GM23338 (cell line): ENCODE measurements around the gene EPS8L3. TPM values are rescaled to one million over a fixed set of nuclear protein-coding genes. Genes with fewer than 3 reads are reported as not detected.

Source experiments
- ATAC-seq: fragments of 200-7000 bp; cut with Tn5 transposase; 3 replicates; pipeline ENCODE4 v1.9.1; 2020
- DNase-seq: peaks from one replicate; pipeline ENCODE4 v3.0.0-alpha.2; 2015; ENCODE audit warnings: low spot score
- H2AFZ ChIP-seq: fragments of 200-600 bp; sonication (generic); 2 replicates; pipeline ENCODE4 v1.8.0; 2016; ENCODE audit warnings: antibody characterized with exemption, mild to moderate bottlenecking, moderate library complexity
- H3F3A ChIP-seq: fragments of 200-600 bp; sonication (generic); replicated peaks from 2 replicates; pipeline ENCODE4 v1.8.0; 2017; ENCODE audit warnings: antibody characterized with exemption, mixed run types, low read depth
- H3K27ac ChIP-seq: fragments of 200-600 bp; sonication (generic); 2 replicates; pipeline ENCODE4 v1.6.1; 2016; ENCODE audit warnings: low read depth
- H3K27me3 ChIP-seq: fragments of 200-600 bp; sonication (generic); 2 replicates; pipeline ENCODE4 v1.8.0; 2016; ENCODE audit warnings: mild to moderate bottlenecking, mixed run types, moderate library complexity; ENCODE audit not compliant: insufficient read depth
- H3K36me3 ChIP-seq: fragments of 200-600 bp; sonication (generic); 2 replicates; pipeline ENCODE4 v1.8.0; 2016; ENCODE audit warnings: mild to moderate bottlenecking; ENCODE audit not compliant: insufficient read depth
- H3K4me1 ChIP-seq: fragments of 200-600 bp; sonication (generic); 2 replicates; pipeline ENCODE4 v1.8.0; 2016; ENCODE audit warnings: mild to moderate bottlenecking, moderate library complexity; ENCODE audit not compliant: insufficient read depth
- H3K4me2 ChIP-seq: fragments of 200-600 bp; sonication (generic); 2 replicates; pipeline ENCODE4 v1.7.1; 2017; ENCODE audit warnings: mixed run types
- H3K4me3 ChIP-seq: fragments of 200-600 bp; sonication (generic); 2 replicates; pipeline ENCODE4 v1.6.1; 2016; ENCODE audit warnings: mixed run types
- H3K79me2 ChIP-seq: fragments of 200-600 bp; sonication (generic); replicated peaks from 2 replicates; pipeline ENCODE4 v1.8.0; 2017; ENCODE audit warnings: mild to moderate bottlenecking; ENCODE audit not compliant: insufficient read depth
- H3K9me2 ChIP-seq: fragments of 200-600 bp; sonication (generic); 2 replicates; pipeline ENCODE4 v1.8.0; 2017; ENCODE audit not compliant: insufficient read depth
- H4K20me1 ChIP-seq: fragments of 200-600 bp; sonication (generic); replicated peaks from 2 replicates; pipeline ENCODE4 v1.8.0; 2017; ENCODE audit warnings: mild to moderate bottlenecking; ENCODE audit not compliant: insufficient read depth
- H3K27ac Mint-ChIP-seq: 2 replicates; pipeline ENCODE4 v1.8.0; 2020; ENCODE audit warnings: inconsistent platforms, mild to moderate bottlenecking, moderate library complexity, mixed read lengths
- H3K27me3 Mint-ChIP-seq: 3 replicates; pipeline ENCODE4 v1.8.0; 2022; ENCODE audit warnings: low read depth, mild to moderate bottlenecking, moderate library complexity, mixed read lengths, inconsistent platforms; ENCODE audit not compliant: insufficient read depth, poor library complexity
- H3K36me3 Mint-ChIP-seq: 3 replicates; pipeline ENCODE4 v1.8.0; 2021; ENCODE audit warnings: low read depth, mild to moderate bottlenecking, inconsistent platforms, moderate library complexity, mixed read lengths
- H3K4me1 Mint-ChIP-seq: 3 replicates; pipeline ENCODE4 v1.8.0; 2020; ENCODE audit warnings: mild to moderate bottlenecking, inconsistent platforms, mixed read lengths
- H3K4me3 Mint-ChIP-seq: 3 replicates; pipeline ENCODE4 v1.8.0; 2021; ENCODE audit warnings: moderate library complexity, mild to moderate bottlenecking, inconsistent platforms, mixed read lengths
- H3K9me3 Mint-ChIP-seq: 3 replicates; pipeline ENCODE4 v1.8.0; 2020; ENCODE audit warnings: moderate library complexity, mild to moderate bottlenecking, inconsistent platforms, mixed read lengths
- CREB1 ChIP-seq: fragments of 250-450 bp; sonication (Bioruptor Pico); IDR thresholded peaks from 2 replicates; pipeline ENCODE4 v1.5.0; 2020; ENCODE audit warnings: low read depth, mild to moderate bottlenecking, moderate library complexity
- CTCF ChIP-seq, 2 experiments: fragments of 200-600 bp in 1 of 2; sonication (generic) in 1 of 2; conservative IDR thresholded peaks; 2 replicates each; pipeline versions ENCODE4 v1.5.1 to v1.6.1; 2016 to 2017; ENCODE audit warnings: antibody characterized with exemption in 2 of 2, low read depth in 2 of 2, mild to moderate bottlenecking in 2 of 2, moderate library complexity in 1 of 2
- ETS1 ChIP-seq: IDR thresholded peaks from 2 replicates; pipeline ENCODE4 v1.6.1; 2016; ENCODE audit warnings: antibody characterized with exemption
- EZH2 ChIP-seq: fragments of 200-600 bp; sonication (generic); IDR thresholded peaks from one replicate; pipeline ENCODE4 v1.8.0; 2017; ENCODE audit warnings: antibody characterized with exemption, mild to moderate bottlenecking, low read depth; ENCODE audit not compliant: unreplicated experiment
- EZH2phosphoT487 ChIP-seq: fragments of 200-600 bp; sonication (generic); IDR thresholded peaks from one replicate; pipeline ENCODE4 v1.8.1; 2018; ENCODE audit warnings: antibody characterized with exemption; ENCODE audit not compliant: unreplicated experiment
- JUNB ChIP-seq: IDR thresholded peaks from one replicate; pipeline ENCODE4 v1.6.1; 2016; ENCODE audit warnings: antibody characterized with exemption; ENCODE audit not compliant: unreplicated experiment
- NANOG ChIP-seq: IDR thresholded peaks from 2 replicates; pipeline ENCODE4 v1.6.1; 2016; ENCODE audit warnings: antibody characterized with exemption, borderline replicate concordance
- POLR2AphosphoS5 ChIP-seq: IDR thresholded peaks from 2 replicates; pipeline ENCODE4 v1.6.1; 2016; ENCODE audit warnings: antibody characterized with exemption, low read depth
- STAT1 ChIP-seq: IDR thresholded peaks from one replicate; pipeline ENCODE4 v1.6.1; 2016; ENCODE audit warnings: antibody characterized with exemption; ENCODE audit not compliant: unreplicated experiment
- ZNF114 ChIP-seq: fragments of 250-450 bp; sonication (Bioruptor Pico); IDR thresholded peaks from 2 replicates; pipeline ENCODE4 v1.5.0; 2020; ENCODE audit warnings: mild to moderate bottlenecking, moderate library complexity
- ZNF331 ChIP-seq: fragments of 250-450 bp; sonication (Bioruptor Pico); IDR thresholded peaks from 2 replicates; pipeline ENCODE4 v1.5.0; 2020; ENCODE audit warnings: low read depth, mild to moderate bottlenecking, moderate library complexity
- ZNF462 ChIP-seq: fragments of 250-450 bp; sonication (Bioruptor Pico); IDR thresholded peaks from 2 replicates; pipeline ENCODE4 v1.5.0; 2020; ENCODE audit warnings: mild to moderate bottlenecking, moderate library complexity
- polyA plus RNA-seq: library from polyadenylated mRNA; unstranded; fragments of >200 nt; fragmentation: Nextera tagmentation; extraction: Ambion mirVana; gene quantifications from 2 replicates; pipeline ENCODE4 v1.2.1, GENCODE V29; 2016
- total RNA-seq: library from RNA; depleted of rRNA; stranded (reverse); fragments of >200 nt; shearing (Covaris generic); gene quantifications from 2 replicates; pipeline ENCODE4 v1.2.3, GENCODE V29; 2014

The EPS8L3 gene
- total and polyA plus RNA-seq, 2 experiments from 2014 or later: not detected

DNA sequence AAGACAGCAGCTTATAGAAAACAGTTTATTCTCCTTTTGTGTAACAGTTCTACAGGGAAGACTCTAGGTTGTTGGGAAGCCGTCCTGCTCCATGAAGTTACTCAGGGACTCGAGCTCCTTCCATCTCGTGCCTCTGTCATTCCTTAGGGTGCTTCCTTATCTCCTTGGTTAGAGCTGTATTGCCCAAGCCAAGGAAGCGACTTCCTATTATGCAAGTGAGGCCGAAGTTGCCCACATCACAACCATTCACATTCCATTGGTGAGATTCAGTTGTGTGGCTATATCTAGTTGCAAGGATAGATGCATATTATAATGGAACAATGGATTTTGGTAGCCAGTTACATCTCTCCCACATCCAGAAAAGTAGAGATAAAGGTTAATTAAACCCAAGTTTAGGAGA is 42.7 kb downstream of the EPS8L3 start:
- Histone ChIP-seq H2AFZ (no peak overlapping the region), H3K4me2 (no peak overlapping the region), H3F3A (no peaks in the 10 kb centered on the region), H3K27me3 (no peaks in the 10 kb centered on the region), H3K9me2 (no peaks in the 10 kb centered on the region), H3K79me2 (no peaks in the 10 kb centered on the region), H3K4me3 (no peak overlapping the region), H3K27ac (no peak overlapping the region), H3K36me3 (no peaks in the 10 kb centered on the region), H4K20me1 (no peaks in the 10 kb centered on the region), H3K4me1 (no peaks in the 10 kb centered on the region; the same call in 1 of the 2 replicates)
- TF ChIP-seq ETS1: no peak
- no peak for TF ChIP-seq EZH2
- TF ChIP-seq ZNF114 (CRISPR knock-in tag): no peak
- no peak for TF ChIP-seq ZNF331
- TF ChIP-seq STAT1: no peak
- TF ChIP-seq ZNF462 (CRISPR knock-in tag): no peak
- TF ChIP-seq EZH2phosphoT487: no peak
- no peak for TF ChIP-seq CTCF (conservative IDR thresholded peaks at IDR 0.05; ENCODE audit: low read depth in 2 of 2)
- TF ChIP-seq JUNB: no peak
- no peak for TF ChIP-seq NANOG
- no peak for TF ChIP-seq CREB1 (CRISPR knock-in tag)
- TF ChIP-seq POLR2AphosphoS5: no peak
- Mint-ChIP-seq H3K4me1 (no peaks in the 10 kb centered on the region; the same call in 2 of the 3 replicates), H3K36me3 (peaks cover 5% of the 10 kb centered on the region; the same call in 2 of the 3 replicates), H3K27me3 (peaks cover 1% of the 10 kb centered on the region), H3K9me3 (peaks cover 4% of the 10 kb centered on the region), H3K4me3 (no peak overlapping the region), H3K27ac (no peak overlapping the region)
- ATAC-seq (no peak), DNase-seq (no peak)
